GM18505 (cell line): ENCODE data around the gene MAPRE2.
"Not testable (repeated sequence)": the region's sequence is repeated elsewhere in the genome, so short reads cannot be mapped to it uniquely, and the experiment has no call there.

Experiments used
- ATAC-seq: cut with Tn5 transposase; IDR thresholded peaks from one replicate; pipeline ENCODE4 v1.9.1; 2021; ENCODE audit not compliant: unreplicated experiment
- POLR2A ChIP-seq: IDR thresholded peaks from 4 replicates; pipeline ENCODE4 v1.6.1; 2011; ENCODE audit warnings: borderline replicate concordance; ENCODE audit not compliant: insufficient read depth, insufficient read length; ENCODE audit errors: extremely low read depth

Gene MAPRE2

GRCh38 chr18:35134190-35134730 lies 93.0 kb downstream of the MAPRE2 start:
- TF ChIP-seq POLR2A, result no peak
- ATAC-seq, result no peak

- ATAC-seq, result no peak
- no peak for TF ChIP-seq POLR2A
These were observed 93.7 kb downstream of the MAPRE2 start for GRCh38 chr18:35134791-35135531.

GRCh38 chr18:35136248-35136647 lies 95.0 kb downstream of the MAPRE2 start:
- no peak for ATAC-seq
- TF ChIP-seq POLR2A, result no peak

GRCh38 chr18:35136885-35137284 lies 95.7 kb downstream of the MAPRE2 start:
- no peak for ATAC-seq
- no peak for TF ChIP-seq POLR2A

- ATAC-seq, result no peak
- TF ChIP-seq POLR2A, result no peak
These were observed 96.4 kb downstream of the MAPRE2 start for GRCh38 chr18:35137632-35138031.

- no peak for TF ChIP-seq POLR2A
- ATAC-seq, result no peak
These were observed 97.6 kb downstream of the MAPRE2 start for GRCh38 chr18:35138773-35139172.

- no peak for TF ChIP-seq POLR2A
- no peak for ATAC-seq
These were observed 98.3 kb downstream of the MAPRE2 start for GRCh38 chr18:35139517-35139916.

GRCh38 chr18:35141077-35141476 lies 99.9 kb downstream of the MAPRE2 start:
- no peak for TF ChIP-seq POLR2A
- no peak for ATAC-seq

GRCh38 chr18:35141567-35142274 lies 100.5 kb downstream of the MAPRE2 start:
- TF ChIP-seq POLR2A, result no peak
- no peak for ATAC-seq

GRCh38 chr18:35142275-35142615 lies 101.0 kb downstream of the MAPRE2 start:
- ATAC-seq, result no peak

GRCh38 chr18:35143622-35144596 lies 102.7 kb downstream of the MAPRE2 start:
- TF ChIP-seq POLR2A, result no peak
- ATAC-seq, result peak; percentile 60

More at GRCh38 chr18:35142275-35142615, 101.0 kb downstream of the MAPRE2 start:
- no peak for TF ChIP-seq POLR2A

- no peak for ATAC-seq
- TF ChIP-seq POLR2A, result no peak
These were observed 103.5 kb downstream of the MAPRE2 start for GRCh38 chr18:35144698-35145097.

GRCh38 chr18:35150195-35150594 lies 109.0 kb downstream of the MAPRE2 start:
- not testable (repeated sequence) for ATAC-seq

- ATAC-seq, result peak; percentile 54
- TF ChIP-seq POLR2A, result no peak
These were observed 112.5 kb downstream of the MAPRE2 start for GRCh38 chr18:35153609-35154272.
